GM21447 (cell line): ENCODE results near the gene IL23A.
A peak's percentile ranks its signal among the peaks of the same experiment; 100 is the strongest.

Source experiments
- ATAC-seq: cut with Tn5 transposase; IDR thresholded peaks from one replicate; pipeline ENCODE4 v1.9.1; 2021; ENCODE audit not compliant: unreplicated experiment

Gene IL23A

DNA sequence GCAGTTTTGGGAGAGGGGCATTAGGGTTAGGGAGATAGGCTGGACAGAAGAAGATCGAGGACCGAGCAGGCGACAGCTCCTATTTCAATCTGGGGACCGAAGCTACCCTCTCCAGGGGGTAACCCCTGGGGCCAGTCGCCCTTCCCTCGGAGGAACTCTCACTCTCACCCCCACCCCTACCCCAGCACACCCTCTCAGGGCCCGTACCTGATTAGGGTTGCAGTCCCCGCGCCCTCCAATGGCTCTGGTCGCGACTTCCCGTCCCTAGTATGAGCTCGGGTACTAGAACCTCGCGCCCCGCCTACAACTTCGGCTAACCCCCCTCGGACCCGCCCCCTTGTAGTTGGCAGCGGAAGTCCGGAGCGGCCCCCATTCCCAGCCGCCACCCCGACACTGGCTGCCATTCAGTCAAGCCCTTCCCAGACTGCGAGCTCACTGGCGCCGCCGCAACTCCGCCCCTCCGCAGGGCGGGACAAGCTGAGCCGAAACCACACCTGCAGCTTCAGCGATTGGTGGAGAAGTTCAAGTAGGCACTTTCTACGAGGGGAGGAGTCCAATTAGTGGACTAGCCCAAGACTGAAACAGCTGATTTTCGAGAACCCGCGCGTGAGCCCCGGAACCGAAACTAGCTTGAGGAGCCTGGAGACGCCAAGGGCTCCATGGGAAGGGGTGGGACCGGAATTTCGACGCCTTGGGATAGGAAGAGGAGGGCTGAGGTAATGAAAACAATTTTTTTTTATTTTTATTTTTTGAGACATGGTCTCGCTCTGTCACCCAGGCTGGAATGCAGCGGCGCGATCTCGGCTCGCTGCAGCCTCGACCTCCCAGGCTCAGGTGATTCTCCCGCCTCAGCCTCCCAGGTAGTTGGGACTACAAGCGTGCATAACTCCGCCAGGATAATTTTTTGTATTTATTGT is 21.4 kb downstream of the IL23A start, which contains the start of gene STAT2:
Gene STAT2 (minus strand): TSS at position 257 of the 917 bp plus-strand sequence. CDS start 3,536 bp downstream, outside the sequence.
- peak; percentile 87 for ATAC-seq

DNA sequence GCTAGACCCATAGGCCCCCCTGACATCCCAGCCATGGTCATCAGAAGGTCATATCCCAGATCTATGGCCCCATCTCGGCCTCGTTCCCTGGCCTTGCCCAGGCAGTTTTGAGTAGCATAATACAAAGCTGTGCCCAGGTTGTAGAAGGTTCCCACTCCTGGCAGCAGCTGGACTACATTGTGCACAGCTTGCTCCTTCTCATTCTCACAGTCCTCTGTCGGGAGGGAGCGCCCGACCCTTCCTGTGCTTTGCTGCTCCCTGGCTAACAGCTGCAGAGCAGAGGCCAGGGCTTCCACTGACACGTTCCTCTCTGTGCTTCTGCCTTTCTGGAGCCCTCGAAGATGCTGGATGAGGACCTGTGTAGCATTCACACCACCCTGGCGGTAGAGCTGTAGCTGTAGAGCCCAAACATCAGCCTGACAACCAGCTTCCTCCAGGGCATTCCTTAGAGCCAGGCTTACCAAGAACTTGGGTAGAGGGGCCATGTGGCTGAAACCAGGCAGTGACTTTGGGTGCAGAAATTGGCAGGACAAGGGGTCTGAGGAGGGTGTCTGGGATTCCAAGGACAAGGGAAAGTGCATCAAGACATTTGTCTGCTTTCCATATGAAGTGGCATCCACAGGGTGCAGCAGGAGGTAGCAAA is 22.9 kb downstream of the IL23A start:
- no peak for ATAC-seq

GRCh38 chr12:56362130-56363059 is 23.7 kb downstream of the IL23A start, which contains the start of gene APOF:
APOF (minus strand) TSS chr12:56362857; CDS start chr12:56362745, 112 bp downstream.
- ATAC-seq = no peak

DNA sequence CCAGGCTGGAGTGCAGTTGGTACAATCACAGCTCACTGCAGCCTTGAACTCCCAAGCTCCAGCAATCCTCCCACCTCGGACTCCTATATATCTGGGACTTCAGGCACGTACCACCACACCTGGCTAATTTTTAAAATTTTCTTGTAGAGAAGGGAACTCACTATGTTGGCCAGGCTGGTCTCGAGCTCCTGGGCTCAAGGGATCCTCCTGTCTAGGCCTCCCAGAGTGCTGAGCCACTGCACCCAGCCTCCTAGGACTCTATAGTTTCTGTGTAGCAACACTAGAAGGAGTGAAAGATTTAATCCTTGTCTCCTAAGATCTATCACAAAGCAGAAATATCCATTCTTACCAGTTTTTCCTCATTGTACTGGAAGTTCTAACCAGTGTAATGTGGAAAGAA is 28.3 kb downstream of the IL23A start:
- no peak for ATAC-seq

DNA sequence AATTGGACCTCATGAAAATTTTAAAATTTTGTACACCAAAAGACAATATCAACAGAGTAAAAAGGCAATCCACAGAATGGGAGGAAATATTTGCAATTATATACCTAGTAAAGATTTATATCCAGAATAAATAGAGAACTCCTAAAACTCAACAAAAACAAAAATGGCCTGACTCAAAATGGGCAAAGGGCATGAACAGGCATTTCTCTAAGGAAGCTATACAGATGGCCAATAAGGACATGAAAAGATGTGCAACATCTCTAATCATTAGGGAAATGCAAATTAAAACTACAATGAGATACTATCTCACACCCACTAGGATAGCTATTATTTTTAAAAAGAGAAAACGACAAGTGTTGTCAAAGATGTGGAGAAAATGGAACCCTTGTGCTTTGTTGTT is 34.8 kb downstream of the IL23A start:
- ATAC-seq = no peak

DNA sequence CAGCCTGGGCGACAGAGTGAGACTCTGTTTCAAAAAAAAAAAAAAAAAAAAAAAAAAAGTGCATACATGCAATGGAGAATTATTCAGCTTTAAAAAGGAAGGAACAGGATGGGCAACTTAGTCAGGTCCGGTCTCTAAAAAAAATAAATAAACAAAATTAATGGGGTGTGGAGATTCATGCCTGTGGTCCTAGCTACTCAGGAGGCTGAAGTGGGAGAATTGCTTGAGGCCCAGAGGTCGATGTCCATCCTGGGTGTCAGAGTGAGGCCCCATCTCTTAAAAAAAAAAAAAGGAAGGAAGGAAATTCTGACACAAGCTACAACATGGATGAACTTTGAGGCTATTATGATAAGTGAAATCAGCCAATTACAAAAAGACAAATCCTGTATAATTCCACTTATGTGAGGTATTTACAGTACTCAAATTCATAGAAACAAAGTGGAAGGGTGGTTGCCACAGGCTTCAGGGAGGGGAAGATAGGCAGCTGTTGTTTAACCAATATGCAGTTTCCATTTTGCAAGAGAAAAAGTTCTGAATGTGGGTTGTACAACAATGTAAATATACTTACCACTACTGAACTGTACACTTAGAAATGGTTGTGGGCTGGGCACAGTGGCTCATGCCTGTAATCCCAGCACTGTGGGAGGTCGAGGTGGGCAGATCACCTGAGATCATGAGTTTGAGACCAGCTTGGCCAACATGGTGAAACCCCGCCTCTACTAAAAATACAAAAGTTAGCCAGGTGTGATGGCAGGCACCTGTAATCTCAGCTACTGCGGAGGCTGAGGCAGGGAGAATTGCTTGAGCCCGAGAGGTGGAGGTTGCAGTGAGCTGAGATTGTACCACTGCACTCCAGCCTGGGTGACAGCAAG is 36.3 kb downstream of the IL23A start:
- ATAC-seq = peak; percentile 35

- ATAC-seq = peak; percentile 61
These were observed 37.1 kb downstream of the IL23A start for GRCh38 chr12:56375598-56376434.

DNA sequence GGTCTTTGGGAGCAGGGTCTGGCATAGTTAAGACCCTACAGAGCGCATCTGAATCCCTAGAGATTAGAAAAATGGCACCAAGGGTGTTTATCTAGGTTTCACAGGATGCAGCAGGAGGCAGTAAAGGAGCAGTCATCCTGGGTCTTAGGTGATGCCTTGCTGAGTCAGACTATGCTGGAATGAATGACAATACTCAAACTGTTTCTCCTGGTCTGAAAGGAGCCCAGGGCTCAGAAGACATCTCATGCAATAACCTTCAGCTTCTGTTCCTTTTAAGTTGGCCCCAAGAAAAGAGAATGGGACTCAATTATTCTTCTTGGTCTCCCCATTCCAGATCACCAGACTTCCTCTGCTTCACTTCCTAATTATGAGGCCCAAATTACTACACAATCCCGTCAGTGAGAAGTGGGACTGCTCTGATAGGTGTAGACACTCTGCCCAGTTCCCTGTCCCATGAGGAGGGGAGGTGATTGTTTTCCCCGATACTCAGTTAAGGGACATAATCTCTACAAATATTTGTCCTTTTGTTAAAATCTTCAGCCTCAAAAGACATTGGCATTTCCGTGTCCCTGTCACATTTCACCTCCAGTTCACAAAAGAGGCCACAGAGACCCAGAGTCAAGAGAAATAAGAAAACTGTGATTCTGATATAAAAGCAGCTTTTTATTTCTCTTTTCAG is 38.8 kb downstream of the IL23A start:
- no peak for ATAC-seq

- ATAC-seq = no peak
These were observed 39.3 kb downstream of the IL23A start for GRCh38 chr12:56377989-56378316.

GRCh38 chr12:56382611-56383010 is 43.9 kb downstream of the IL23A start:
- no peak for ATAC-seq

DNA sequence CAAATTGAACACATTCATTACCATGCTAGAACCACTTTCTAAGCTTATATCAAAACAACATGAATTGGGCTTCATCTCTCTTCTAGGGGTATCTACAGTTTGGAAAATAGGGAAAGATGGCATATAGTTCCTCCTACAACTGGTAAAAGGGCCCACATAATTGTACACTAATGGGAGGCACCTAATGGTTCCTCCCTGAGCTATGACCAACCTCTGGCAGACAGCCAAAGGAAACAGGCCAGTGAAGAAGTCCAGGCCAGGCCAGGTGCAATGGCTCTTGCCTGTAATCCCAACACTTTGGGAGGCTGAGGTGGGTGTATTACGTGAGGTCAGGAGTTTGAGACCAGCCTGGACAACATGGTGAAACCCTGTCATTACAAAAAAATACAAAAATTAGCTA is 47.2 kb downstream of the IL23A start:
- ATAC-seq = no peak

DNA sequence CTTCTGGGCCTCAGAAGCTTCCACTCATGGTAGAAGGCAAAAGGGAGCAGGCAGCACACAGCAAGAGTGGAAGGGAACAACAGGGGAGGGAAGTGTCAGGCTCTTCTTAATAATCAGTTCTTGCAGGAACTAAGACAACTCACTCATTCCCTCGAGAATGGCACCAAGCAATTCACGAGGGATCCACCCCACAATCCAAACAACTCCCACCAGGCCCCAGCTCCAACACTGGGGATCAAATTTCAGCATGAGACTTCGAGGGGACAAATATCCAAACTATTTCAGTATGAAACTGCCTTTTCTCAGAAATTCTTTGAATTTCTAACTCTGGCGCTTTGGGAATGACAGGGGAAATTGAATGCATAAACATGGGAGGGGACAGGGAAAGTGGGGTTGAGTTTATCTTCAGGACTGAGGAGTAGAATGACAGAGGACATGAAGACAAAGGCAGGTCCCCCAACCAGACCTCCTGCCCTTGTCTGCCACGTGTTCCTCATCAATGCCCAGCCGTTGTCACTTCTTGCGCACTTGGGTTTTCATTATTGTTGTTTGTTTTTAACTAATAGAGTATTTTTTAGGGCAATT is 48.6 kb downstream of the IL23A start:
- ATAC-seq = no peak

DNA sequence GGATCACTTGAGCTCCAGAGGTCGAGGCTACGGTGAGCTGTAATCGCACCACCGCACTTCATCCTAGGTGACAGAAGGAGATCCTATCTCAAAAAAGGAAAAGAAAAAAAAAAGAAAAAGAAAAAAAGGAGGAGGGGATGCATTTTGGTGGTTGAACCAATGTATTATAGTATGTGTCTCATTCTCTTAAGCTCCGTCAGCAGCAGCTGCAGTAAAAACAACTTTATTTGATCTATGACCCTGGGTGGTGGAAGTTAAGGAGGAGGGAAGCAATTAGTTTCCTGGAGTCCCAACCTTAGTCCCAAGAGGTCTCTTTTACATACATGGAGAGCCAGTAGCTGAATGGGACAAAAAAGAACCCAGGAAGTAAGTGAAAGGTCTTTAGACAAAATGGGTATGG is 50.7 kb downstream of the IL23A start:
- no peak for ATAC-seq
